SKM-1 treated with dmso at 0.1 percent for 144 hours (cell line): ENCODE measurements around the gene FLAD1.

Source experiments
- DNase-seq: peaks from one replicate; lab custom pipeline; 2025; ENCODE audit not compliant: unreplicated experiment; lab: John Stamatoyannopoulos, UW

The FLAD1 gene

GRCh38 chr1:154951901-154952657 is 31.1 kb upstream of the FLAD1 start:
- DNase-seq: no peak

DNA sequence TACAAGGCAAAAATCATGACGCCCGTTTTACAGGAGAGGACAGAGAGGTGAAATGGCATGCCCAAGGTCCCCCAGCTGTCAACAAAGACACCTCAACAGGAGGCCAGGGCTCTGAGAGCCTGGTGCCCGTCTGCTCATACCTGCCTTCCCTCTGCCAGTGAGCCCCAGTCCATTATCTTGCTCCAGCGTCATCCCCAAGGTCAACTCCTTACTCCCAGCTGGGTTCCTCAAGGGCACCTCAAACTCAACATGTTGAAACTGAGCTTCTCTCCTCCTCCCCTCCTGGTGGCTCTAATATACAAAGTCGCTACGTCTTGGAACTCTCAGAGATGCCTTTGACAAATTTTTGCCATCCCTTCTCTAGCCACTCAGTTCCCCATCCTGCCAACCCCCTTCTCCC is 30.5 kb upstream of the FLAD1 start:
- DNase-seq: no peak

DNA sequence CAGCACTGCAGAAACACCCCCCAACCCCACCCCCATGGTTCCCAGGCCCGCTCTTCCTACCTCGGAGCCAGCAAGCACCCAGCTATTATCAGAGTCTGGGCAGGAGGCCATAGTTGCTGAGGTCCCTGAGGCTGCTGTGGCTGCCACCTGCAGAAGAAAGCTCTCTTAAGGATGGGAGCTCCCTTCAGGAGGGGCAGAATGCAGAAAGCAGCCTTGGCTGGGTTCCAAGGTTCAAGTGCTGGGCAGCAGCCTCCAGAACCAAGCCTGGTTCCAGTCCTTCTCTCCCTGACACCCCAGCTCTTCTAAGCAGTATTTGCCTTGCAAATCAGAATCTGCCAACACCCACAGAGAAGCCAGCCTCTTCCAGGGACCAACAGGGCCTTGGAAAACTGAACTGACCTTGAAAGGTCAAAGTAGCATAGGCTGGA is 29.5 kb upstream of the FLAD1 start:
- no peak for DNase-seq

GRCh38 chr1:154954541-154954940 is 28.6 kb upstream of the FLAD1 start:
- no peak for DNase-seq

- DNase-seq: no peak
Measured at GRCh38 chr1:154955039-154955717, 28.0 kb upstream of the FLAD1 start.

- peak; percentile 98 for DNase-seq
Measured at GRCh38 chr1:154955718-154956543, 27.2 kb upstream of the FLAD1 start, which contains the start of gene PBXIP1. Gene PBXIP1 (minus strand): TSS chr1:154956099. CDS start chr1:154953721, 2,378 bp downstream.

DNA sequence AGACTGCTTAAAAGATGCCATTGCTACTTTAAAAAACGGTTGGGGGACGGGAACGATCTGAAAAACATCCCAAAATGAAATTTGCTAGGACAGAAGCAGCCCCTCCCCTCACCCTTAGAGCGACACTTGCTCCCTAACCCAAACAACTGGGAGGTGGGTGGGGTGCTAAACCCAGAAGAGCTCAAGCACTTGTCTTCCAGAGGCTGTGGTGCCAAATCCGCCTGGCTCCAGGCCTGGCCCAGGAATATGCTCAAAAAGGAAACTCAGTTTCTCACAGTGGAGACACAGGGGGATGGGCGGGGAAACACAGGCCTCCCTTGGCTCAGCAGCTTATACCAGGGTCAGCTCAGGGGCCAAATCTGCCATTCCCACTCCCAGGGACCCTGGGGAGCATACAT is 26.6 kb upstream of the FLAD1 start:
- no peak for DNase-seq

- no peak for DNase-seq
Measured at GRCh38 chr1:154957091-154957657, 26.0 kb upstream of the FLAD1 start.

- no peak for DNase-seq
Measured at GRCh38 chr1:154958036-154958435, 25.1 kb upstream of the FLAD1 start.

DNA sequence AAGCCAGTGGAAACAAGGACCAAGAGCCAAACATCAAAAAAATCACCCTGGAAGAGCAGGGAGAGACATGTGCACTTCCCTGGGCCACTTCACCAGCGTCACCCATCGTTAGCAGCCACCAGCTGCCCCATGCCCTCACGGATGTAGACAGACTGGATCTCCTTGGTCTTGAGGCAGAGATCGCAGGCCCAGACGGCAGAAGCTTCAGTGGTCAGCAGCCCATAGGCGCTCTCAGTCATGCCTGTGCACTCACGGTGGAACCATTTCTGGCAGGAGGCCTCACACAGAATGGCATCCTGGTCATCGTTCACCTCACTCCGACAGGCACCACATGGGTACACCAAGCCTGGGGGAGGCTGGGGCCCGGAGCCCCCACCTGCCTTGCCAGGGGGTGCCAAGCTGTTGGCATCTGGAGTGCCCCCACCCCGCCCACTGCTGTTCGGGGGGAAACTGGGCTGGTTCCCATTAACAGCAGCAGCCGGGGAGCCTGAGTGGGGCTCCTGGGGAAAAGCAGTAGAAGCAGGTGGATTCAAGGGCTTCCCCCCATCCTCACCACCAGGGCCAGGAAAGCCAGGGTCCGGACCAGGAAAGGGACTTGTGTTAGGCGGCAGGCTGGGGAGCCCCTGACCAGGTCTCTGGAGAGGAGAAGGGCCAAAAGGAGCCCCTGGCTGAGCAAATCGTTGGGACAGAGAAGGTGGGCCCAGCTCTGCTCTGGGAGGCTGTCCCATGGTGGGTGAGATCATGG is 24.3 kb upstream of the FLAD1 start:
- DNase-seq: no peak

DNA sequence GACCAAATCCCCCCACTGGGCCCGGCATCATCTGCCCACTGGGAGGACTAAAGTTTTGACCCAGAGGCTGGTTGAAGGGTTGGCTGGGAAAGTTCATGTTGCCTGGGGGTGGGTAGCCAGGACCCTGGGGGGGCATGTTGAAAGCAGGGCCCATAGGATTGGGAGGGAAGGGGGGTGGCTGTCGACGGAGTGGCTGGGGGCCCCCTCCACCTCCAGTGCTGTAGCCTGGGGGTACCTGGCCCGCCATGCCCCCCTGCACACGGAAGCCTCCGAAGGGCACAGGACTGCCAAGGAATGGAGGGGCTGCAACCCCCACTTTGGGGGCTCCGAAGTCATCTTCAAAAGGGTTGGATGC is 23.7 kb upstream of the FLAD1 start:
- no peak for DNase-seq

DNA sequence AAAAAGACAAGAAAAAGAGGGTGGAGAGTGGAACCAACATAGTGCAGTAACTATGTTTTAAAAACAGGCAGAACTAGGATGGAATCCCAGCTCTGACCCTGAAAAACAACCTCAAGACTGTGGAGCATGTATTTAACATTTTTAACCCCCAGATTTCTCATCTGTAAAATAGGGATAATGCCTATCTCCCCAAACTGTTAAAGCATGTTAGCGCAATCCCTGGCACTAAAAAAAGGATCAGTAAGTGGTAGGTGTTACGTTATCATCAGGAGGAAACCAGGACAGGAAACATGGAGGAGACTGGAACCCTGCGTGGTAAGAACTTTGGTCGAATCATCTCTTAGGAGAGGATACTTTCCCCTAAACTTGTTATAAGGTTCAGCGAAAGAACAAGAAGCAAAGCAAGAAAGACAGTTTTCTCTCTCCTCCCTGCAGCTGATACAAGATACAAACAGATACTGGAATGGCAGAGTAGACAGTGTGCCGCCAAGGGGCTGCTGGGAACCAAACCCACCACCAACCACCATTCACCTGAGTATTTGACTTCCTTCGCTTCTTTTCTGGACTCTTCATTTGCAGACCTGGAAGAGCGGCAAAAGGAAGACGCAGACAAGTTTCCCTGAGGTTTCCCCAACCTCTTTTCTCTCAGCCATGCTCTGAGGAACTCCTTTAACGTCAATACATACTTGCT is 22.6 kb upstream of the FLAD1 start:
- DNase-seq: no peak

GRCh38 chr1:154961207-154962155 is 21.7 kb upstream of the FLAD1 start, which contains the start of gene PYGO2:
Gene PYGO2 (minus strand): TSS chr1:154961782. CDS start chr1:154961576, 206 bp downstream.
- DNase-seq: peak; percentile 80

DNA sequence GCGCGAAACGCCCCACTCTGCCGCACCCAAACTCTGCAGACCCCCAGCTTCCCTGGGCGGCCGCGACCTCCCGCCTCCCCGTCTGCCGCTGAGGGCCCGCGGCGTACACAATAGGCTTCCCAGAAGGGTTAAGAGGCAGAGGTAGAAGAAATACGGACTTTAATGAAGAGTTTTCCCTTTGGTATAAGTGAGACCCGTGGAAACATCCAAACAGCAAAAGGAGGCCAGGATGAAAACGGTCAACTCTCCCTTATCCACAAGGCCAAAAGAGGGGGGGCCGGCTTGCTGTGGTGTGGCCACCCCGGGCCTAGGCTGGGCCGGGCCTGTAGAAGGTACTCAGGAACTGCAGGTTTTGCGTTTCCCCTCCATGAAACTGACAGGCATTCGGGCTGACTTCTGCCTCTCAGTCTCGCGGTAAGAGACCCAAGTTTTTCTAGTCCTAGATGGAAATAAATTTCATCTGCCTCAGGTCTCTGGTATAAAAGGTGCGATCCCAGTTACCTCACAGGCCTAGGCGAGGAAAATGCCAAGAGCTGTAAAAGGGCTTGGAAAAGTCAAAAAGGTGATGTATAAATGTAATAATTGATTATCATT is 20.9 kb upstream of the FLAD1 start:
- DNase-seq: no peak

- no peak for DNase-seq
Measured at GRCh38 chr1:154962795-154963330, 20.3 kb upstream of the FLAD1 start.

GRCh38 chr1:154963643-154964042 is 19.5 kb upstream of the FLAD1 start:
- no peak for DNase-seq

DNA sequence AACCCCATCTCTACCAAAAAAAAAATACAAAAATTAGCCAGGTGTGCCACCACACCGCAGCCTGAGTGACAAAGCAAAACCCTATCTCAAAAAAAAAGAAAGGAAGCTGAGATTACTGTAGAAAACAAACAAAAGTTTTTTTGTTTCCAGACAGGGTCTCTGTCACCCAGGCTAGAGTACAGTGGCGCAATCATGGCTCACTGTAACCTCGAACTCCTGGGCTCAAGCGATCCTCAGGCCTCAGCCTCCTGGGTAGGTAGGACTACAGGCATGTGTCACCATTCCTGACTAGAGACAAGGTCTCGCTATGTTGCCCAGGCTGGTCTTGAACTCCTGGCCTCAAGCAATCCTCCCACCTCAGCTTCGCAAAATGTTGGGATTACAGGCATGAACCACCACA is 18.8 kb upstream of the FLAD1 start:
- DNase-seq: no peak

- DNase-seq: no peak
Measured at GRCh38 chr1:154966111-154966510, 17.0 kb upstream of the FLAD1 start.
